GM18907 (cell line): ENCODE results near the gene HMGN5.
A peak's percentile ranks its signal among the peaks of the same experiment; 100 is the strongest.

Experiments
- ATAC-seq: cut with Tn5 transposase; IDR thresholded peaks from one replicate; pipeline ENCODE4 v1.9.1; 2021; ENCODE audit warnings: mild to moderate bottlenecking, moderate library complexity; ENCODE audit not compliant: unreplicated experiment

Gene HMGN5

GRCh38 chrX:81120258-81120935 is 81.3 kb downstream of the HMGN5 start:
- peak; percentile 39 for ATAC-seq

GRCh38 chrX:81114757-81115156 is 87.0 kb downstream of the HMGN5 start:
- ATAC-seq: no peak

DNA sequence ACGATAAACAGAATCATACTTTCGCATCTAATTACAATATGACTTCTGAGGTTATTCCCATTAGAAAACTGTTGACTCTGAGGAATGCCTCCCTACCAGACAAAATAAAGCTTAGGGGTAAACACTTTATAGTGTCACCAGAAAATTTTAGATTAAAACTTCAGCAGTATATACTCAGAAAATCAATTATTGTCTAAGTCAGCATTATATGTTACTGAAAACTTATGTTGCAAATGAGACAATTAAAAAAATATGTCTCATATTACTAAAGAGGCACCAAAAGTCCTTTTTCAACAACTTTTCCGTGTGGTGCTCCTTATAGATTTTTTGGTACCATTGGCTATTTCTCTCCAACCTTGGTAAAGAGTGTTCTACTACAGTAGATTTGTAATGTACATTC is 91.4 kb downstream of the HMGN5 start:
- no peak for ATAC-seq

- ATAC-seq: no peak
Measured at GRCh38 chrX:81082649-81083048, 119.1 kb downstream of the HMGN5 start.
